SH-SY5Y (cell line): ENCODE results near the gene PTPRD.

Source experiments
- GATA2 ChIP-seq: IDR thresholded peaks from 2 replicates; pipeline ENCODE4 v1.6.1; 2011; ENCODE audit warnings: mild to moderate bottlenecking, low read depth, low read length
- GATA3 ChIP-seq: IDR thresholded peaks from 2 replicates; pipeline ENCODE4 v1.6.1; 2011; ENCODE audit warnings: low read depth, mild to moderate bottlenecking, low read length, moderate library complexity

The PTPRD gene

DNA sequence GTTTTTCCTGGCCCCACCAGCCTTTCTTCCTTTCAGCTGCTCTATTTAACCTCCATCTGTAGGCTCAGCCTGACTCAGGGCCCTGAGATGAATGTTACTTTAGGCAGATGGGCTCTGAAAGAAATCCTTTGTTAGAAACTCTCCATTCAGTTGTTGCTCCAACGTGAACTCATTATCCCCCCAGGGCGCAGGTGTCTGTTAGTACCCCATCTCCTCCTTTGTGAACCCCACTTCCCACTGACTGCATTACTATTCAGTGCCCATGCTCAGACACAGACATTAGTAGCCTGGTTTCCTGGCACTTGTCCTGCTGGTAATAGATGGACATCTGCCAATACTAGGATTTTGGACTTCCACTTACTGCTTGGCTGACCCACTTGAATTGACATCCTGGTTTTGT is 1271.6 kb downstream of the PTPRD start:
- TF ChIP-seq GATA3 = no peak
- TF ChIP-seq GATA2 = no peak

DNA sequence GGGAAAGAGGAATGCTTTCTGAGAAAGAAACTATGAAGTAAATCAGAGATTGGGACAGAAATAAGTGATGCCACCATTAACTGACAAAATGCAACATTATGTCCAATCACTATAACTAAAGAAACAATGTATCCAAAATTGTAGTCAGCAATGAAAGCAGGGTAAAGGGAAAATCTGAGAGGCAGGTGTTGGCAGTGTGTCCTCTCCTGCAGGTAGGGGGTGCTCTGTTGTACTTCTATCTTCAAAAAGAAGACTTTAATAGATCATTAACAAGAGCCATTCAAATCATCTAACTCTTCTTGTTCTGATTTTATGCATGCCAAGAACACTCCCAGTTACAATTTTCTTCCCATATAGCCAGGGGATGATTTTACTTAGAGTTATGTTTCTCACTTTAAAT is 1275.7 kb downstream of the PTPRD start:
- no peak for TF ChIP-seq GATA2
- no peak for TF ChIP-seq GATA3

DNA sequence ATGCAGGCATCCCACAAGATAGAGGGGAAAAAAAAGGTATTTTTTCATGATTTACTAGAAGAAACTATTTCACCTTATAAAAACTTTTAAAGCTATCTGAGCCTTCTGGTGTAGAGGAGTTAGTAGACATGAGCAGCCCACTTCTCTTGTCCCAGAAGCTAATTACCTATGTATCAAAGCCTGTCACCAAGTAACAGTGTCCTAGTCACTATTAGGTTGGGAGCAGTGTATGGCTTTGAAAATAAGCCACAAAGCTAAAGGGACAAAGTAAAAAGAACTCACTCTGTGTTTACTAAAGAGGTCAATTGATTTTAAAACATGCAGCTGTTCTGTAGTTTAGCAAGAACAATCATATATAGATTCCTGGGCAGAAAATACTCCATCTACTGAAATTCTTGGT is 1286.1 kb downstream of the PTPRD start:
- TF ChIP-seq GATA3 (no peak), GATA2 (no peak)

GRCh38 chr9:9319007-9319406 is 1293.8 kb downstream of the PTPRD start:
- TF ChIP-seq GATA3 (no peak), GATA2 (no peak)

DNA sequence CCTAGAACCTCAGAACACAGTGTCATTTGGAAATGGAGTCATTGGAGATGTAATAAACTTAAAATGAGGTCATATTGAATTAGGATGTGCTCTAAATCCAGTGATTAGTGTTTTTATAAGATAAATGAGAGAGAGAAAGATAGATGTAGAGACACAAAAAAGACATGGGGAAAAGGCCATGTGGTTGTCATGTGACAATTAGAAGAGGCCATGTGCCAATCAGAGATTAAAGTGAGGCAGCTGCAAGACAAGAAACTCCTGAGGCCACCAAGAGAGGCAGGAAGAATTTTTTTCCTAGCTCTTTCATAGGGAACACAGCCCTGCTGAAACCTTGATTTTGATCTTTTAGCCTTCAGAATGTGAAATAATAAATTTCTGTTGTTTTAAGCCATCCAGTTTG is 1307.2 kb downstream of the PTPRD start:
- no peak for TF ChIP-seq GATA3
- no peak for TF ChIP-seq GATA2

DNA sequence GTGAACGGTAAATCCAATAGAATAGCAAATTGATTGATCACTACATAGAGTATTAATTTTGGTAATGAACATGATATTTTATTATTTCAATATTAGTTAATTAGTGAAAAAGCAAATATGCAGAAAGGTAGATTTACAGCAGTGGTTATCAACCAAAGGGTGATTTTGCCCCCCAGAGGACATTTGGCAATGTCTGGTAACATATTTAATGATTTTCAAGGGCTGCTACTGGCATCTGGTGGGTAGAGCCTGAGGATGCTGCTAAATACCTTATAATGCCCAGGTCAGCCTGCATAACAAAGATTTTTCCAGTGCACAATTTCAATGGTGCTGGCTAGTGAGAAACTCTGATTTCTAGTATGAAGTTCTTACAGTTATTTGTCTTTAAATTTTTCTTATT is 1313.7 kb downstream of the PTPRD start:
- TF ChIP-seq GATA3 (no peak), GATA2 (no peak)

DNA sequence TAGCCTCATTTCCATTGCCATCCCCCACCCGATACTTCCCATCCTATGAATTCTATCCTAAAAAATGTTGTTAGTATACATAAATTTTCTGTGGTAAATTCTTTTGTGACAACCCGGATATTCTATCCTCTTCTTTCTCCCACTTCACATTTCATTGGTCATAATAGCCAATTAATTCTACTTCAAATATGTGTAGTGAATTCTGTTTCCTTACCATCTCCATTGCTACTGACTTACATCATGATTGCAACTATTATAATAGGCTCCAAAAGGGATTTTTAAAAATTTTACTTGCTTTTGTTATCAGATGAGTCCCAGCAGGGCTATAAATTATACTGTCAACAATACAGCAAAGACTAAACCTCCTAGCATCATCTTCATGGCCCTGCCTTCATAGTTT is 1326.8 kb downstream of the PTPRD start:
- TF ChIP-seq GATA2 = no peak

DNA sequence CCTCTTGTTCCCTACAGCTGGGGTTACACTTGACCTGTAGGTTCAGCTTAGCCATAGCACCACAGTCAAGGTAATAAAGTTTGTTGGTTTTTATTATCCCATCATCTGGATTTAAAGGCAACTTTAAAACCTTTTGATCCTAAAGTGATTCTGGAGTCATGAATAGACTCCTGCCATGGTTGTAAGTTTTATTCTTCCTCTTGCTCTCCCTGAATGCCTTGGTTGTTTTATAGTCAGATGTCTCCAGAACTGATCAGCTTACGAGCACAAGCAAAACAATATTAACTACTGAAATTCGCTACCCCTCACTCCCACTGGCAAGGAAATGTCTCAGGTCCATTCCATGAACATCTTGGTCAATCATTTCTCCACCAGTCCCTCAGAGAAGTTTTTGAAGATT is 1328.6 kb downstream of the PTPRD start:
- TF ChIP-seq GATA3 (no peak), GATA2 (no peak)

DNA sequence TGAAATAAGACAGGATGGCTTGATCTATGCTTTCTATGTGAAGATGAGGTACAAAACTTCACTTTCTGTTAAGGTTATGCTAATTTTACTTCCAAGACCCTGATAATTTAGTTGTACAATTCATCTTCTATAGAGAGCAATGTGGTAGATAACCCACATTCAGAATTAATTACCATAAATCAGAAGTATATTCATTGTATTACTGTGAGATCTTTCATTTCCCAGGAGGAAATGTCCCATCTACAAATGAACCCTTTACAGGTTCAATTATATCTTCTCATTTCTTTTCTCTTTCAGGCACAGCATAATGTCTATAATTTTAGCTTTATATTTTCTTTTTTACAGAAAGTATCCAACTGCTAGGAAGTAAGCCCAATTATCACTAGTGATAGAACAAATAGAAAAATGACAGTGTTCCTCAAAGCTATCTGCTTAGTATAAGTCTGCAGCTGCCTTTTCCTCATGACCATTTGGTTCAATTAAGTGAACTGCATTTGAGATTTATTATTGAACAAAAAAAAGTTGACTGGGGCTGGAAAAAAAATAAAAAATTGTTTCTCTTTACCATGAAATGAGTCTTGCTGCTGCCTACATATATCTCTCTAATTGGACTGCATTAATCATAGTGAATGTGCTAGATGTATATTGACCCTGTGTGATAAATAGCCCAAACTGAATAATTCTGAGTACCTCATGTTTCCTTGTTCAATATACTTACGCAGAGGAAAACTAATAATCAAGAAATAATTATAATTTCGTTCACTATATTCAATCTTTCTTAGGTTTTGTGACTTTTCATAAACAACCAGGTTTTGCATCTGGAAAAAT is 1329.4 kb downstream of the PTPRD start:
- no peak for TF ChIP-seq GATA2
- no peak for TF ChIP-seq GATA3

GRCh38 chr9:9275601-9276000 is 1337.2 kb downstream of the PTPRD start:
- TF ChIP-seq GATA3 = no peak
- TF ChIP-seq GATA2 = no peak

DNA sequence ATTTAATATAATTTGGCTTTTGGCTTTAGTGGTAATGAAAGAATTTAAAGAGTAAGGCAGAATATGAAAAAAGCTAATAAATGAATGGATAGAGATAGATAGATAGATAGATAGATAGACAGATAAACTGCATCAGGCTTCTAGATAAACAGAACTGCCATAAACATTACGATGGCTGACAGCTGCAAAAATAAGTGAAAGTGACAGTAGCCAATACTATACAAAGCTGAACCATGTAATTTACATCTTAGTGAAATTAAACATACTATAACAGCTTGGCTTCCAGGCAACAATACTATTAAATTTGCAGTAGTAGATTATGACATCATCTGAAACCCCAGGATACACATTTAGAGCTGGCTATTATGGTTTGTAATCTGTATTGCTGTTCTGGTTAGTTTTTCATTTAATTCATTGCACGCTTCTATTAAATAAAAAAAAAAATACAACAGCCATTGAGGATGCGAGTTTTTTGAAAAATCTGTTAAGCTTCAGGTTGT is 1354.8 kb downstream of the PTPRD start:
- TF ChIP-seq GATA2 = no peak
- TF ChIP-seq GATA3 = no peak

GRCh38 chr9:9246726-9247125 is 1366.1 kb downstream of the PTPRD start:
- no peak for TF ChIP-seq GATA3
- TF ChIP-seq GATA2 = no peak

GRCh38 chr9:9231946-9232345 is 1380.9 kb downstream of the PTPRD start:
- TF ChIP-seq GATA3 = no peak
- TF ChIP-seq GATA2 = no peak

- TF ChIP-seq GATA2 = no peak
- no peak for TF ChIP-seq GATA3
Observed at GRCh38 chr9:9229269-9229668, 1383.5 kb downstream of the PTPRD start.

- TF ChIP-seq GATA3 (no peak), GATA2 (no peak)
Observed at GRCh38 chr9:9223175-9223574, 1389.6 kb downstream of the PTPRD start.

DNA sequence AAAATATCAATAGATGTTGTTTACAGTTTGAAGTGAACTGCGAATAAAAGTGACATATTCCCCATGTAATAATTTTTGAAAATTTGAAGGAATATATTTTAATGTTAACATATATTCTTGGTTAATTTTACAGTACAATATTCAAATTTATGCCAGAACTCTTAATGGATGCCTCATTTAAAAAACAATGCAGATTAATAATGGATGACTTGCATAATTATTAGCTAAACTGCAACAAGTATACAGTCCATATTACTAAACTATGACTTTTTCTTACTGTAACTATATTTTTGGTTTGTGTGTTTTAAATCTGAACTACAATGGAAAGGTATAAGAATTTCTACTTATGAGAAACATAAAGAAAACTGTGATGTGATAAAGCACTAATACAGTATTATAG is 1390.1 kb downstream of the PTPRD start:
- TF ChIP-seq GATA3 (no peak), GATA2 (no peak)

DNA sequence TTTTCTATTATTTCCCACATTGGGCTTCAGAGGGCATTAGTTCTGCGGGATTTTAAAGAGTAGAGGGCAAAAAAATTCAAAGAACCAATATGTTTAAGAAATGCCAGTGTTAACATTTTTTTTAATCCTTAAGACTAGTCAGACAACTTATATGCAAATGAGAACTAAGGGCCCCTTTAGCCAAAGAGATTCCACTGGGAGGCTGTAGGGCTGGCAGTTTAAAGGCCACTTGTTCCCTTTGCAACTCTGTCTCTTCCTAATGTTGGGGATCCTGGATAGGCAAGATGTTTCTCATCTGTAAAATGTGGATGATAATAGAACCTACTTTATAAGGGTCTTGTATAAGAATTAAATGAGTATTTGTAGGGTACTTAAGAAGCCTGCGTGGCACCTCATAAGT is 1395.9 kb downstream of the PTPRD start:
- no peak for TF ChIP-seq GATA2
- no peak for TF ChIP-seq GATA3
